H1 (cell line): ENCODE data around the gene CSGALNACT2.

Experiments
- CEBPB ChIP-seq: IDR thresholded peaks from 2 replicates; pipeline ENCODE4 v1.6.1; 2012; ENCODE audit warnings: low read depth, low read length
- EP300 ChIP-seq, 2 experiments: IDR thresholded peaks; 1 replicate in 1 of 2; 2 replicates in 1 of 2; pipeline ENCODE4 v1.6.1; 2011 to 2012; ENCODE audit warnings: low read depth in 2 of 2, low read length in 2 of 2, mild to moderate bottlenecking in 2 of 2, borderline replicate concordance in 1 of 2, inconsistent platforms in 1 of 2, moderate library complexity in 1 of 2
- PHF8 ChIP-seq: fragments of 200-600 bp; sonication (generic); conservative IDR thresholded peaks from 2 replicates; pipeline ENCODE4 v1.7.1; 2012; ENCODE audit warnings: low read depth, mild to moderate bottlenecking, inconsistent platforms, low read length, moderate library complexity
- POLR2A ChIP-seq, 2 experiments: IDR thresholded peaks; 1 replicate in 1 of 2; 2 replicates in 1 of 2; pipeline ENCODE4 v1.6.1; 2011; ENCODE audit warnings: low read depth in 2 of 2, low read length in 2 of 2, mild to moderate bottlenecking in 2 of 2; ENCODE audit errors: control extremely low read depth in 1 of 2
- RAD21 ChIP-seq, 2 experiments: IDR thresholded peaks in 1 of 2; conservative IDR thresholded peaks in 1 of 2; 2 replicates each; pipeline ENCODE4 v1.6.1; 2011; ENCODE audit warnings: low read depth in 2 of 2, low read length in 2 of 2, improper control_type of control experiment in 1 of 2, inconsistent platforms in 1 of 2, mild to moderate bottlenecking in 1 of 2, moderate library complexity in 1 of 2
- RFX5 ChIP-seq: IDR thresholded peaks from 2 replicates; pipeline ENCODE4 v1.6.1; 2011; ENCODE audit warnings: low read depth, low read length, improper control_type of control experiment, borderline replicate concordance
- USF2 ChIP-seq: IDR thresholded peaks from 2 replicates; pipeline ENCODE4 v1.6.1; 2011; ENCODE audit warnings: low read length, improper control_type of control experiment
- TF ChIP-seq, protein P1 (sequence below), 3 experiments: IDR thresholded peaks; 1 replicate in 2 of 3; 2 replicates in 1 of 3; pipeline versions ENCODE4 v1.5.1 to v1.6.1; 2011; ENCODE audit warnings: low read length in 3 of 3, mild to moderate bottlenecking in 3 of 3, inconsistent platforms in 2 of 3, low read depth in 1 of 3, moderate library complexity in 1 of 3; ENCODE audit not compliant: insufficient read depth in 1 of 3; ENCODE audit errors: control extremely low read depth in 1 of 3
- TF ChIP-seq, protein P2 (sequence below): IDR thresholded peaks from 2 replicates; pipeline ENCODE4 v1.6.1; 2012; ENCODE audit warnings: low read length, inconsistent platforms

DNA sequence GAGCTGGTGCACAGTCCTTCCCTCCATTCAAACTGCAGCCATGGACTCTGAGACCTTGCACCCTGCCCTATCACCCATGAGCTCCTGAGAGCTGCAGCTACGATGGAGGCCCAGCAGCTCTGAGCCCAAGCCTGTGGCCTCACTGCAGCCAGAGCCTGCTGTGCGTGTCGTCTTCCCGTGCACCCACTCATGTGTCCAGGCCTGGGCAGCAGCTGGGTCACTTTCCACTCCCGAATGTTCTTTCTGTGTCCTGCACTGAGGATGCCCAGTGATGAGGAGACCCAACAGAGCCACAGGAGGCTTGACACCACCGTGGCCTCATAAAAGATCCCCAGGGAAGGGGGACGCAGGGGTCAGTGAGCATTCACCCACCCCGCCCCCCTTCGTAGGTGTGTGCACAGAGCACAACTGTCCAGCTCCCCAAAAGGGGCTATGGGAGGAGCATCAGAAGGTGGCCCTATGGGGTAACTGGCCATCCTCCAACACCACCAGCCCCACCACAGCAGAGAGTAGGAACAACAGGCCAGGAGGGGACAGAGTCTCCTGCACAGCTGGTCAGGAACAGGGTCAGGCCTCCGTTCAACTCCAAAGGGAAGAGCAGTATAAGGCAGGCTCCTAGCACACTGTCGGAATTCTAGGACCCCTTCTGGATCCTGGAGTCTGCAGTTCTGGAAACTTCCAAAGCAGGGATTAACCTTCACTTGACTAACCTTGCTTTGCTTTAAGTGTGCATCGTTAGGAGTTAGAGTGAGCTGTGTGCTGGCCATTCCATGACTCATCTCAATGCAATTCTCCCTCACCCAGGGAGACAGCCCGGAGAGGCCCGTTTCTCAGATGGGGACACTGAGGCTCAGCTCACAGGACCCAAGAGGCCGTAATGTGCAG is 76.1 kb downstream of the CSGALNACT2 start:
- no peak for TF ChIP-seq CEBPB
- no peak for TF ChIP-seq POLR2A (IDR thresholded peaks at IDR 0.05; ENCODE audit: control extremely low read depth in 1 of 2, low read depth in 2 of 2, low read length in 2 of 2)
- no peak for TF ChIP-seq RAD21 (IDR thresholded peaks at IDR 0.05 in 1 of 2, conservative IDR thresholded peaks at IDR 0.05 in 1 of 2; ENCODE audit: low read depth in 2 of 2, low read length in 2 of 2)
- TF ChIP-seq, protein P1, sequence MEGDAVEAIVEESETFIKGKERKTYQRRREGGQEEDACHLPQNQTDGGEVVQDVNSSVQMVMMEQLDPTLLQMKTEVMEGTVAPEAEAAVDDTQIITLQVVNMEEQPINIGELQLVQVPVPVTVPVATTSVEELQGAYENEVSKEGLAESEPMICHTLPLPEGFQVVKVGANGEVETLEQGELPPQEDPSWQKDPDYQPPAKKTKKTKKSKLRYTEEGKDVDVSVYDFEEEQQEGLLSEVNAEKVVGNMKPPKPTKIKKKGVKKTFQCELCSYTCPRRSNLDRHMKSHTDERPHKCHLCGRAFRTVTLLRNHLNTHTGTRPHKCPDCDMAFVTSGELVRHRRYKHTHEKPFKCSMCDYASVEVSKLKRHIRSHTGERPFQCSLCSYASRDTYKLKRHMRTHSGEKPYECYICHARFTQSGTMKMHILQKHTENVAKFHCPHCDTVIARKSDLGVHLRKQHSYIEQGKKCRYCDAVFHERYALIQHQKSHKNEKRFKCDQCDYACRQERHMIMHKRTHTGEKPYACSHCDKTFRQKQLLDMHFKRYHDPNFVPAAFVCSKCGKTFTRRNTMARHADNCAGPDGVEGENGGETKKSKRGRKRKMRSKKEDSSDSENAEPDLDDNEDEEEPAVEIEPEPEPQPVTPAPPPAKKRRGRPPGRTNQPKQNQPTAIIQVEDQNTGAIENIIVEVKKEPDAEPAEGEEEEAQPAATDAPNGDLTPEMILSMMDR (IDR thresholded peaks at IDR 0.05; ENCODE audit: control extremely low read depth in 1 of 3, insufficient read depth in 1 of 3, low read depth in 1 of 3, low read length in 3 of 3) = no peak
- TF ChIP-seq, protein P2, sequence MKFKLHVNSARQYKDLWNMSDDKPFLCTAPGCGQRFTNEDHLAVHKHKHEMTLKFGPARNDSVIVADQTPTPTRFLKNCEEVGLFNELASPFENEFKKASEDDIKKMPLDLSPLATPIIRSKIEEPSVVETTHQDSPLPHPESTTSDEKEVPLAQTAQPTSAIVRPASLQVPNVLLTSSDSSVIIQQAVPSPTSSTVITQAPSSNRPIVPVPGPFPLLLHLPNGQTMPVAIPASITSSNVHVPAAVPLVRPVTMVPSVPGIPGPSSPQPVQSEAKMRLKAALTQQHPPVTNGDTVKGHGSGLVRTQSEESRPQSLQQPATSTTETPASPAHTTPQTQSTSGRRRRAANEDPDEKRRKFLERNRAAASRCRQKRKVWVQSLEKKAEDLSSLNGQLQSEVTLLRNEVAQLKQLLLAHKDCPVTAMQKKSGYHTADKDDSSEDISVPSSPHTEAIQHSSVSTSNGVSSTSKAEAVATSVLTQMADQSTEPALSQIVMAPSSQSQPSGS = no peak
- no peak for TF ChIP-seq RFX5
- no peak for TF ChIP-seq USF2
- no peak for TF ChIP-seq PHF8
- no peak for TF ChIP-seq EP300 (IDR thresholded peaks at IDR 0.05; ENCODE audit: borderline replicate concordance in 1 of 2, low read depth in 2 of 2, low read length in 2 of 2)
